Cardiac ventricle fibroblast (primary cell): ENCODE data around the gene ROBO4. TPM values are rescaled to one million over a fixed set of nuclear protein-coding genes. Genes with fewer than 3 reads are reported as not detected.

Experiments
- total RNA-seq: library from RNA; depleted of rRNA; stranded (reverse); fragments of >200 nt; gene quantifications from 2 replicates; pipeline ENCODE4 v1.2.3, GENCODE V29; 2015

Gene ROBO4
- 3.9 and 11.8 TPM in 2 replicates for total RNA-seq

GRCh38 chr11:124897674-124898262, at the start of gene ROBO4:
Gene ROBO4, minus strand, starts transcription at chr11:124897865. Its CDS starts 70 bp downstream, at chr11:124897795.

GRCh38 chr11:124935548-124936514, 38.2 kb upstream of the ROBO4 start, which contains the start of gene HEPACAM:
Gene HEPACAM, minus strand, starts transcription at chr11:124936047. Its CDS starts 41 bp downstream, at chr11:124936006.

DNA sequence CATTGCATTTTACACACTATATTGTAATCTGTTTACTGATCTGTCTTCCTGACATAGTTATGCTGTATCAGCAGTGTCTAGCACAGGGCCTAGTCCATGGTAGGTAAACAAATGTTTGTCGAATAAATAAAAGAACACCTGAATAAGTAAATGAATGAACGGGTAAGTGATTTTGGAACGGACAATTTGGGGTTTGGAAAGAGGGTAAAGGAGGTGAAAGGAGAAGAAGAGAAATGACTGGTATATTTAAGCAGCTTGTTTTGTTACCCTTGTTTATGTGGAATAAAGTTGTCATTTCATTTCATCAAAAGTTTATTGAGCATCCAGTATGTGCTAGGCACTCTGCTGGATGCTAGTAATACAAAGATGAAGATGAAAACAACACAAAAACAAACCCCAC, 21.3 kb upstream of the ROBO4 start, which contains the start of gene HEPN1:
Gene HEPN1, plus strand, starts transcription at position 301 of the 400 bp plus-strand sequence.

GRCh38 chr11:124865181-124865901, 32.3 kb downstream of the ROBO4 start, which contains the start of gene ROBO3:
Gene ROBO3, plus strand, starts transcription at chr11:124865432. Its CDS starts 146 bp downstream, at chr11:124865578.

Other genes starting within 250 kb of the ROBO4 start
- gene SIAE, start 224.1 kb downstream of the ROBO4 start, total RNA-seq: 37.9 and 40.4 TPM in 2 replicates
- gene SPA17, start 224.0 kb downstream of the ROBO4 start, total RNA-seq: 1.7 and 2.1 TPM in 2 replicates
- gene NRGN, start 157.9 kb downstream of the ROBO4 start, total RNA-seq: 0.39 TPM in 1 of 2 replicates, not detected in the other
- not detected in 2 replicates for gene VSIG2, start 145.6 kb downstream of the ROBO4 start, total RNA-seq
- gene ESAM, start 135.6 kb downstream of the ROBO4 start, total RNA-seq: 8.5 and 10.4 TPM in 2 replicates
- gene MSANTD2, start 97.5 kb downstream of the ROBO4 start, total RNA-seq: 6.0 and 10.4 TPM in 2 replicates
- gene ROBO3, start 32.4 kb downstream of the ROBO4 start, total RNA-seq: 4.4 and 5.5 TPM in 2 replicates
- gene HEPN1, start 21.4 kb upstream of the ROBO4 start, total RNA-seq: not detected in 2 replicates
- not detected in 2 replicates for gene HEPACAM, start 38.2 kb upstream of the ROBO4 start, total RNA-seq
- gene CCDC15, start 56.3 kb upstream of the ROBO4 start, total RNA-seq: 0.56 and 0.64 TPM in 2 replicates
- not detected in 2 replicates for gene SLC37A2, start 165.4 kb upstream of the ROBO4 start, total RNA-seq
- 18.2 and 21.4 TPM in 2 replicates for gene TMEM218, start 213.8 kb upstream of the ROBO4 start, total RNA-seq